SK-N-SH (cell line): ENCODE results near the gene ASCC3. TPM values are rescaled to one million over a fixed set of nuclear protein-coding genes. Genes with fewer than 3 reads are reported as not detected.

ENCODE experiments used
- CTCF ChIA-PET: fragments of 300-600, 350-600 bp; formaldehyde crosslinking; extraction: SDS; loops from one replicate; lab custom pipeline; 2021; lab: Yijun Ruan, JAX
- POLR2A ChIA-PET: fragments of 350-600 bp; sonication (Branson Sonifier 250); formaldehyde crosslinking; extraction: SDS; loops from one replicate; lab custom pipeline; 2020; ENCODE audit warnings: antibody characterized with exemption, inconsistent platforms; lab: Yijun Ruan, JAX
- DNase-seq: peaks from one replicate; pipeline ENCODE4 v3.0.0; 2012
- H2AFZ ChIP-seq: fragments of 200-600 bp; sonication (generic); 2 replicates; pipeline ENCODE4 v1.8.1; 2016; ENCODE audit warnings: antibody characterized with exemption, mild to moderate bottlenecking, low read depth
- H3F3A ChIP-seq: fragments of 200-600 bp; sonication (generic); replicated peaks from 2 replicates; pipeline ENCODE3; 2016; ENCODE audit warnings: antibody characterized with exemption, mild to moderate bottlenecking; ENCODE audit not compliant: insufficient read depth
- H3K27ac ChIP-seq, 2 experiments: fragments of 200-500 bp in 1 of 2; fragments of 200-600 bp in 1 of 2; sonication (Bioruptor generic) in 1 of 2; sonication (generic), shearing (Covaris generic) in 1 of 2; 2 replicates each; pipeline versions ENCODE4 v1.5.1 to v1.6.1; 2014 to 2016; ENCODE audit warnings: low read depth in 2 of 2, inconsistent platforms in 1 of 2, low read length in 1 of 2, mild to moderate bottlenecking in 1 of 2, mixed read lengths in 1 of 2
- H3K27me3 ChIP-seq: fragments of 200-600 bp; sonication (generic), shearing (Covaris generic); 2 replicates; pipeline ENCODE4 v1.6.1; 2016; ENCODE audit warnings: mixed run types; ENCODE audit not compliant: insufficient read depth
- H3K36me3 ChIP-seq, 2 experiments: fragments of 200-500 bp in 1 of 2; fragments of 200-600 bp in 1 of 2; sonication (Bioruptor generic) in 1 of 2; sonication (generic) in 1 of 2; replicated peaks in 1 of 2; 2 replicates each; pipeline versions ENCODE3 to v1.5.1; 2014 to 2016; ENCODE audit warnings: low read length in 1 of 2, mild to moderate bottlenecking in 1 of 2; ENCODE audit not compliant: insufficient read depth in 2 of 2, control insufficient read depth in 1 of 2
- H3K4me1 ChIP-seq, 2 experiments: fragments of 200-500 bp in 1 of 2; fragments of 200-600 bp in 1 of 2; sonication (Bioruptor generic) in 1 of 2; sonication (generic), shearing (Covaris generic) in 1 of 2; 2 replicates each; pipeline versions ENCODE4 v1.5.1 to v1.6.1; 2014 to 2016; ENCODE audit warnings: low read depth in 1 of 2, low read length in 1 of 2, mixed run types in 1 of 2; ENCODE audit not compliant: insufficient read depth in 2 of 2, control insufficient read depth in 1 of 2
- H3K4me2 ChIP-seq: fragments of 200-600 bp; sonication (generic), shearing (Covaris generic); 2 replicates; pipeline ENCODE4 v1.6.1; 2017; ENCODE audit warnings: mixed run types
- H3K4me3 ChIP-seq, 2 experiments: fragments of 200-500 bp in 1 of 2; fragments of 200-600 bp in 1 of 2; sonication (Bioruptor generic) in 1 of 2; sonication (generic), shearing (Covaris generic) in 1 of 2; 2 replicates each; pipeline versions ENCODE4 v1.5.1 to v1.8.1; 2014 to 2016; ENCODE audit warnings: low read depth in 2 of 2, inconsistent platforms in 1 of 2, low read length in 1 of 2, mild to moderate bottlenecking in 1 of 2, mixed read lengths in 1 of 2, moderate library complexity in 1 of 2
- H3K79me2 ChIP-seq: fragments of 200-600 bp; sonication (generic); 2 replicates; pipeline ENCODE4 v1.8.1; 2017; ENCODE audit warnings: mild to moderate bottlenecking; ENCODE audit not compliant: insufficient read depth
- H3K9ac ChIP-seq: fragments of 200-600 bp; sonication (generic); 2 replicates; pipeline ENCODE4 v1.6.1; 2017; ENCODE audit warnings: mixed run types
- H3K9me2 ChIP-seq: fragments of 200-600 bp; sonication (generic); 2 replicates; pipeline ENCODE4 v1.6.1; 2017; ENCODE audit warnings: mixed run types
- H3K9me3 ChIP-seq: fragments of 200-600 bp; sonication (generic); 2 replicates; pipeline ENCODE4 v1.6.1; 2017; ENCODE audit warnings: mixed run types, mild to moderate bottlenecking, moderate library complexity
- H4K20me1 ChIP-seq: fragments of 200-600 bp; sonication (generic); 2 replicates; pipeline ENCODE4 v1.6.1; 2017; ENCODE audit warnings: mild to moderate bottlenecking, mixed run types; ENCODE audit not compliant: insufficient read depth
- FOSL2 ChIP-seq: IDR thresholded peaks from 2 replicates; pipeline ENCODE4 v1.4.0; 2012; ENCODE audit warnings: low read depth, mild to moderate bottlenecking, moderate library complexity, borderline replicate concordance
- FOXJ3 ChIP-seq: sonication (generic); formaldehyde crosslinking; IDR thresholded peaks from 2 replicates; pipeline ENCODE4 v1.5.1; 2020; ENCODE audit warnings: mild to moderate bottlenecking, missing genetic modification reagents
- GABPA ChIP-seq: IDR thresholded peaks from 2 replicates; pipeline ENCODE4 v1.4.0; 2012; ENCODE audit warnings: low read depth, mild to moderate bottlenecking
- GATA2 ChIP-seq: sonication (generic); formaldehyde crosslinking; IDR thresholded peaks from 2 replicates; pipeline ENCODE4 v1.5.0; 2020; ENCODE audit warnings: mild to moderate bottlenecking, missing genetic modification reagents
- POLR2AphosphoS5 ChIP-seq: IDR thresholded peaks from 2 replicates; pipeline ENCODE4 v1.6.1; 2012; ENCODE audit warnings: low read depth, low read length
- RAD21 ChIP-seq: IDR thresholded peaks from 2 replicates; pipeline ENCODE4 v1.6.1; 2012; ENCODE audit warnings: mild to moderate bottlenecking, low read length
- SIN3A ChIP-seq: IDR thresholded peaks from 2 replicates; pipeline ENCODE4 v1.6.1; 2012; ENCODE audit warnings: low read depth, mild to moderate bottlenecking, low read length, moderate library complexity, borderline replicate concordance
- SMC3 ChIP-seq: IDR thresholded peaks from 2 replicates; pipeline ENCODE4 v1.6.1; 2012; ENCODE audit warnings: low read depth, low read length, improper control_type of control experiment
- TAF1 ChIP-seq: IDR thresholded peaks from 2 replicates; pipeline ENCODE4 v1.6.1; 2012; ENCODE audit warnings: low read depth, mild to moderate bottlenecking, low read length, moderate library complexity, borderline replicate concordance
- YY1 ChIP-seq: IDR thresholded peaks from 2 replicates; pipeline ENCODE4 v1.4.0; 2012; ENCODE audit warnings: low read depth, mild to moderate bottlenecking
- WGBS: methylation state at CpG from one replicate; pipeline ENCODE4 v1.1.6; 2017; ENCODE audit warnings: low lambda C conversion rate; 5-methylcytosine and 5-hydroxymethylcytosine counted together
- polyA plus RNA-seq, 3 experiments: library from polyadenylated mRNA; depleted of rRNA; stranded (reverse); fragments of >200 nt; gene quantifications; 2 replicates each; pipeline ENCODE4 v1.2.3, GENCODE V29; 2012
- TF ChIP-seq, protein P1 (sequence below): fragments of 150-350 bp; IDR thresholded peaks from 2 replicates; pipeline ENCODE4 v1.6.1; 2016; ENCODE audit warnings: mild to moderate bottlenecking, low read depth, low read length
- TF ChIP-seq, protein P2 (sequence below): IDR thresholded peaks from 2 replicates; pipeline ENCODE4 v1.4.0; 2012; ENCODE audit warnings: low read depth, borderline replicate concordance
- TF ChIP-seq, protein P3 (sequence below): IDR thresholded peaks from 2 replicates; pipeline ENCODE4; 2012
- TF ChIP-seq, protein P4 (sequence below): IDR thresholded peaks from 2 replicates; pipeline ENCODE4 v1.4.0; 2012; ENCODE audit warnings: low read depth, borderline replicate concordance
- TF ChIP-seq, protein P5 (sequence below): IDR thresholded peaks from 2 replicates; pipeline ENCODE4 v1.4.0; 2012; ENCODE audit warnings: low read depth

ASCC3 gene
- polyA plus RNA-seq, 1 of the 3 experiments (the other 2 are of a cell fraction) = 17.9 TPM

DNA sequence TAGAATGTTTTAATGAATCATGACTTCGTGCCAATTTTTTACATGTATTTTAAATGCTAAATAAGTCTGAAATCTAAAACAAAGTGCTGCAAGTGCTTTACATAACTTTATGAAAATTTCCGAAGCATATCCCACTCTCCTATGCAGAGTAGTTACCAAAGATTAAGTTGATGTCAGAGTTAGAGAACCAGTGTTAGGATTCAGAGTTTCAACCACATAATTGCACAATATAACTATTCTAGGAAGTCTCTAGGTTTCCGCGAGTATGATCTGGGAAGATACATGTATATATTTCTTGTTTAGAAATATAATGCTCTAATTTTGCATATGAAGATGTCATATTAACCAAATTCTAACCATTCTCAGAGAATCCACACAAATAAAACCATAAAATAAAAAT, 74.8 kb downstream of the ASCC3 start:
- Histone ChIP-seq H3F3A (peaks cover 5% of the 10 kb centered on the region), H2AFZ (no peak overlapping the region), H3K79me2 (peaks cover 58% of the 10 kb centered on the region), H3K4me1 (no peaks in the 10 kb centered on the region), H3K27ac (no peak overlapping the region), H3K4me3 (no peak overlapping the region), H3K36me3 (peaks cover 4 to 25% of the 10 kb centered on the region in 2 experiments), H3K27me3 (no peaks in the 10 kb centered on the region), H4K20me1 (no peaks in the 10 kb centered on the region; the same call in 1 of the 2 replicates), H3K4me2 (no peak overlapping the region), H3K9me3 (no peaks in the 10 kb centered on the region), H3K9me2 (no peaks in the 10 kb centered on the region; the same call in 1 of the 2 replicates), H3K9ac (no peak overlapping the region)
- CTCF ChIA-PET = no interaction called here
- POLR2A ChIA-PET = no interaction called here
- TF ChIP-seq, protein P1, sequence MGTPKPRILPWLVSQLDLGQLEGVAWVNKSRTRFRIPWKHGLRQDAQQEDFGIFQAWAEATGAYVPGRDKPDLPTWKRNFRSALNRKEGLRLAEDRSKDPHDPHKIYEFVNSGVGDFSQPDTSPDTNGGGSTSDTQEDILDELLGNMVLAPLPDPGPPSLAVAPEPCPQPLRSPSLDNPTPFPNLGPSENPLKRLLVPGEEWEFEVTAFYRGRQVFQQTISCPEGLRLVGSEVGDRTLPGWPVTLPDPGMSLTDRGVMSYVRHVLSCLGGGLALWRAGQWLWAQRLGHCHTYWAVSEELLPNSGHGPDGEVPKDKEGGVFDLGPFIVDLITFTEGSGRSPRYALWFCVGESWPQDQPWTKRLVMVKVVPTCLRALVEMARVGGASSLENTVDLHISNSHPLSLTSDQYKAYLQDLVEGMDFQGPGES = no peak
- TF ChIP-seq SMC3 (no peak), SIN3A (no peak), YY1 (no peak), GATA2 (CRISPR knock-in tag) (no peak), POLR2AphosphoS5 (no peak)
- TF ChIP-seq, protein P2, sequence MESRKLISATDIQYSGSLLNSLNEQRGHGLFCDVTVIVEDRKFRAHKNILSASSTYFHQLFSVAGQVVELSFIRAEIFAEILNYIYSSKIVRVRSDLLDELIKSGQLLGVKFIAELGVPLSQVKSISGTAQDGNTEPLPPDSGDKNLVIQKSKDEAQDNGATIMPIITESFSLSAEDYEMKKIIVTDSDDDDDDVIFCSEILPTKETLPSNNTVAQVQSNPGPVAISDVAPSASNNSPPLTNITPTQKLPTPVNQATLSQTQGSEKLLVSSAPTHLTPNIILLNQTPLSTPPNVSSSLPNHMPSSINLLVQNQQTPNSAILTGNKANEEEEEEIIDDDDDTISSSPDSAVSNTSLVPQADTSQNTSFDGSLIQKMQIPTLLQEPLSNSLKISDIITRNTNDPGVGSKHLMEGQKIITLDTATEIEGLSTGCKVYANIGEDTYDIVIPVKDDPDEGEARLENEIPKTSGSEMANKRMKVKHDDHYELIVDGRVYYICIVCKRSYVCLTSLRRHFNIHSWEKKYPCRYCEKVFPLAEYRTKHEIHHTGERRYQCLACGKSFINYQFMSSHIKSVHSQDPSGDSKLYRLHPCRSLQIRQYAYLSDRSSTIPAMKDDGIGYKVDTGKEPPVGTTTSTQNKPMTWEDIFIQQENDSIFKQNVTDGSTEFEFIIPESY = no peak
- TF ChIP-seq, protein P3, sequence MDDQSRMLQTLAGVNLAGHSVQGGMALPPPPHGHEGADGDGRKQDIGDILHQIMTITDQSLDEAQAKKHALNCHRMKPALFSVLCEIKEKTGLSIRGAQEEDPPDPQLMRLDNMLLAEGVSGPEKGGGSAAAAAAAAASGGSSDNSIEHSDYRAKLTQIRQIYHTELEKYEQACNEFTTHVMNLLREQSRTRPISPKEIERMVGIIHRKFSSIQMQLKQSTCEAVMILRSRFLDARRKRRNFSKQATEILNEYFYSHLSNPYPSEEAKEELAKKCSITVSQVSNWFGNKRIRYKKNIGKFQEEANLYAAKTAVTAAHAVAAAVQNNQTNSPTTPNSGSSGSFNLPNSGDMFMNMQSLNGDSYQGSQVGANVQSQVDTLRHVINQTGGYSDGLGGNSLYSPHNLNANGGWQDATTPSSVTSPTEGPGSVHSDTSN = no peak
- TF ChIP-seq, protein P4, sequence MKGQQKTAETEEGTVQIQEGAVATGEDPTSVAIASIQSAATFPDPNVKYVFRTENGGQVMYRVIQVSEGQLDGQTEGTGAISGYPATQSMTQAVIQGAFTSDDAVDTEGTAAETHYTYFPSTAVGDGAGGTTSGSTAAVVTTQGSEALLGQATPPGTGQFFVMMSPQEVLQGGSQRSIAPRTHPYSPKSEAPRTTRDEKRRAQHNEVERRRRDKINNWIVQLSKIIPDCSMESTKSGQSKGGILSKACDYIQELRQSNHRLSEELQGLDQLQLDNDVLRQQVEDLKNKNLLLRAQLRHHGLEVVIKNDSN = no peak
- DNase-seq = no peak
- WGBS = 98% methylated on average over 4 of the region's 4 CpGs

DNA sequence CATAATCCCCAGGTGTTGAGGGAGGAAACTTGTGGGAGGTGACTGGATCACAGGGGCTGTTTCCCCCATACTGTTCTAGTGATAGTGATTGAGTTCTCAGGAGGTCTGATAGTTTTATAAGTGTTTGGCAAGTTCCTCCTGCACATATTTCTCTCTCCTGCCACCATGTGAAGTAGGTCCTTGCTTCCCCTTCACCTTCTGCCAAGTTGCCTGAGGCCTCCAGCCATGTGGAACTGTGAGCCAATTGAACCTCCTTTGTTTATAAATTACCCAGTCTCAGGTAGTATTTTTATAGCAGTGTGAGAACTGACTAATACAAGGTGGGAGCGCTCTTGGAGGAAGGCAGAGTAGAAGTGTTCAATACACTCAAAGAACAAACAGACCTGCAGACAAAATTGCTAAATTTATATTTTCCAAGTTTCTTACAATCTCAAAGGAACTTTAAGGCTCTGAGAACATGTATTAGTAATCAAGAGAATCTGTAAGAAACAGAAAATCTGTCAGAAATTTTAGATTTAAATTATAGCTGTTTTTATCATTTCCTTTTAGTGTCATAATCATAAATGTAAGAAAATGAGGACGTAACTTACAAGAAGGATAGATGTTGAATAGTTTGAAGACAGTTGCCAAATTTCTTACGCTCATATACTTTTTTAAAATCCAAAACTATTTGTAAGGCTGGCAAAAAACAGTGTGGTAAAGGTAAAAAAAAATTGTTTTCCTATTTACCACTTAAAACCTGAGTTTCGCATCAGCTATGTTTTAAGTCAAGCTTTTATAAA, 77.7 kb downstream of the ASCC3 start:
- no peak overlapping the region for H3K4me2 ChIP-seq
- peaks cover 13 to 40% of the 10 kb centered on the region in 2 experiments for H3K36me3 ChIP-seq
- POLR2A ChIA-PET = no interaction called here
- no peak overlapping the region for H3K9ac ChIP-seq
- no peaks in the 10 kb centered on the region for H3K27me3 ChIP-seq
- 74% methylated on average over 4 of the region's 4 CpGs for WGBS
- TF ChIP-seq FOSL2 = no peak
- TF ChIP-seq, protein P5, sequence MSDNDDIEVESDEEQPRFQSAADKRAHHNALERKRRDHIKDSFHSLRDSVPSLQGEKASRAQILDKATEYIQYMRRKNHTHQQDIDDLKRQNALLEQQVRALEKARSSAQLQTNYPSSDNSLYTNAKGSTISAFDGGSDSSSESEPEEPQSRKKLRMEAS = no peak
- no peak for TF ChIP-seq RAD21
- TF ChIP-seq GABPA = no peak
- TF ChIP-seq TAF1 = no peak
- TF ChIP-seq, protein P4 = no peak
- TF ChIP-seq FOXJ3 (CRISPR knock-in tag) = no peak
- TF ChIP-seq POLR2AphosphoS5 = no peak
- CTCF ChIA-PET = interaction anchor here (1.1 kb wide), 1 partner anchor 12 kb away, joined by 3 read pairs; no protein-coding TSS in a partner anchor
- H4K20me1 ChIP-seq = no peaks in the 10 kb centered on the region; the same call in 1 of the 2 replicates
- peaks cover 5% of the 10 kb centered on the region for H3F3A ChIP-seq
- H3K79me2 ChIP-seq = peaks cover 49% of the 10 kb centered on the region
- H2AFZ ChIP-seq = no peak overlapping the region
- no peak overlapping the region for H3K27ac ChIP-seq
- H3K4me1 ChIP-seq = no peaks in the 10 kb centered on the region
- H3K9me2 ChIP-seq = no peaks in the 10 kb centered on the region; the same call in 1 of the 2 replicates
- no peaks in the 10 kb centered on the region for H3K9me3 ChIP-seq
- DNase-seq = no peak
- H3K4me3 ChIP-seq = no peak overlapping the region
